HT-29 (cell line): ENCODE measurements around the gene CLCN2. TPM values are rescaled to one million over a fixed set of nuclear protein-coding genes. Genes with fewer than 3 reads are reported as not detected.
A peak's percentile ranks its signal among the peaks of the same experiment; 100 is the strongest.

Experiments used
- DNase-seq: peaks from one replicate; pipeline ENCODE4 v3.0.0-alpha.2; 2015; ENCODE audit warnings: low spot score
- total RNA-seq: library from RNA; depleted of rRNA; stranded (reverse); fragments of >200 nt; shearing (Covaris generic); gene quantifications from 2 replicates; pipeline ENCODE4 v1.2.3, GENCODE V29; 2014; rRNA removed

The CLCN2 gene
- total RNA-seq = 59.4 and 64.0 TPM in 2 replicates

DNA sequence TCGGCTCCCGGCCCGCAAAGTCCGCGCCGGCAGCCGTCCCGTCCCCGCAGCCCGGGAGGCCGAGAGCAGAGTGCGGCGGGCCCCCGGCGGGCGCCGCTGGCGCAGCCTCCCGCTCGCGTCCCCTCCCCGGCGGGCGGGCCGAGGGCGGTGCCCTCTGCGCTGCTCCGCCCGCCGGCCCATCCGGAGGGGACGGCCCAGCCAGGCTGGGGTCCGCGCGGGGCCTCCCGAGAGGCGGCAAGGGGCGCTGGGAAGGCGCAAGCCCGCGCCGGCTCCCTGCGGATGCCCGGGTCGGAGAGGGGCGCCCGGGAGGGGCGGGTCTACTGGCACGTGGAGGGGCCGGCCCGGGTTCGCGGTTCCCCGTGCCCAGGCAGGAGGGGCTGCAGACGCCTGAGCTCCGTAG is at the start of gene CLCN2, which contains the start of gene POLR2H:
Gene CLCN2, minus strand, starts transcription at position 74 of the 400 bp plus-strand sequence. CDS start 126 bp downstream, outside the sequence.
Gene POLR2H, plus strand, starts transcription at position 179 of the 400 bp plus-strand sequence. CDS start 1,783 bp downstream, outside the sequence.
- peak; percentile 60 for DNase-seq

DNA sequence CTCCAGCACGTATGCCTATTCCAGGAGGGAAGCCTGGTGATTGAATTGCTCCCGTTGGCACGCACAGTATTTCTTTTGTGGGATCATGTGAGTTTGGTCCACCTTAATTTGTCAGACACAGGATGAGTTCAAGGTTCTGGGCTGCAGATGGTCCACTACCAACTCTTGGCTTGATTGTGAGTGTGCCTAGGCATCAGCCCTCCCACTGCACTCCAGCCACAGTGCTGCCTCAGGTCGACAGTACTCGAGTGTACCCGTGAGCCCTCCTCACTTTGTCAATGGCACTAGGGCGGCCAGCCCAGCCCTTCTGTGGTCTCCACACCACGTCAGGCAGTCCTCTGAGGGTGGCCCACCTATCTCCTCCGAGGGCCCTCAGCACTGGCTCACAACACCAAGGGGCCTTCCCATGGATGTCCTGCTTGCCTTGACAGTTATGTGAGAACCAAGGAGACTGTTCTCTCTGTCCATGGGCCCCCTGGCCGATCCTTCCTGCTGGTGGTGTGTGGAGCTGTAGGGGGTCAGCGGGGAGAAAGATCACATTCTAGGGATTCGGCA is 48.6 kb upstream of the CLCN2 start:
- DNase-seq = no peak

DNA sequence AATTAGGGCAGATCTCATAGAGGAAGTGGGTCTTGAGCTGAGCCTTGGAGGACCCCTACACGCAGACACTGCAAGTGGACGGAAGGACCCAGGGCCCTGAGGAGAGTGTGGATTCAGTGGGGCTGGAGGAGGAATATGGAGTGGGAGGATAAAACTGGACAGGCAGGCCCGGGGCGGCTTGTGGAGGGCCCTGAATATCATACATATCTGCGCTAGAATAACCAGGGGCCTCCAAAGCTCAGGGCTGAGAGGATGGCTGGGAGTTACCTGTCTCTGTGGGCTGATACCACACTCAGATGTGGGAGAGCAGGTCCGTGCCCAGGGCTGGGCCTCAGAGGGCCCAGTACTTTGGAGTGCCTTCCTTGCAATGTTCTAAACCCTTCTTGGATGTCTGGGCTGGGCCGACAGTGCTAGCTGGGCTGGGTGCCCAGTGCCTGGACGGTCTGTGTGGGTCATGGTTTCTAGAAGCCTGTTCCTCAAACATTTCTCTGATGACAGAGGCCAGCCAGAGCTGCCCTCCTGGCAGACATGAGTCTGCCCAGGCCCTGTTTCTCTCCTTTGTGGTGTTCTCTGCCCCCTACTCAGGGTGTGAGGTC is 48.0 kb upstream of the CLCN2 start:
- DNase-seq = no peak

DNA sequence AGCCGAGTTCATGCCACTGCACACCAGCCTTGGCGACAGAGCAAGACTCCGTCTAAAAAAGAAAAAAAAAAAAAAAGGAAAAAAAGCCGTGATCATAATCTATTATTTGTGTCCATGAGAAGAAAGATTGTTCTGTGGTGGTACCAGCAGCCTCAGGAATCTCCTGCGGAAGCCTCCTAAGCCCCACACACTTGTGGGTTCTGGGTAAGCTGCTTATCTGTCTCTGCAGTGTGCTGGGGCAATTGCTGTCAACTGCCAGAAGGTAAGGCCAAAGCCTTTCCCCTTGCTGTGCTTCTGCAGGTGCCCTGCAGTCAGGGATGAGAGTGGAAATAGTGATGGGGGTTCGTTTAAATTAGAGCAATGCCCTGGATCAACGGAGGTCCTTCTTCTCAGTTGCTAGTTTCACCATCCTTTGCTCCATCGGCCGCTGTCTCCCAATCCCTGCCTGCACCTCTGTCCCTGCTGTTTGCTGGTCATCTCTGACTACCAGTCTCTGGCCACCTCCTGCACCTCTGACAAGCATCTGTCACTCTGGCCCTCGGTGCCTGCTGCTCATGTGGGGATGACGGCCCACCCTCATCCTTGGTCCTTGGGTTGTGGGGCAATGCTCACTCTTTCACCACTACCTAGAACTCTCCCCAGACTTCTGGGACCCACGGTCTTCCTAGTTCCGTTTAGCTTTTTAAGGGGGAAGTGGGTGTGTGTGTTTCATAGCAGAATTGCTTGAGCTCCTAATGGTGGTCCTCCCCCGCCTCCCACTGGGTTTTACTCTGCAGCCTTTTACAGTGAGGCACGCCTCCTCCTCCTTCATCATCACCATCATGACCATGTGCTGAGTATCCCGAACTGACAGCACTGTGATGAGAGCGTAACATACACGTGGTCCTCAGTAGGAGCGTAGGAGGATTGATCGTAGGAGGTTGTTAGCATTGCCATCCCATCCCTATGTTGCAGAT is 43.9 kb upstream of the CLCN2 start:
- no peak for DNase-seq

DNA sequence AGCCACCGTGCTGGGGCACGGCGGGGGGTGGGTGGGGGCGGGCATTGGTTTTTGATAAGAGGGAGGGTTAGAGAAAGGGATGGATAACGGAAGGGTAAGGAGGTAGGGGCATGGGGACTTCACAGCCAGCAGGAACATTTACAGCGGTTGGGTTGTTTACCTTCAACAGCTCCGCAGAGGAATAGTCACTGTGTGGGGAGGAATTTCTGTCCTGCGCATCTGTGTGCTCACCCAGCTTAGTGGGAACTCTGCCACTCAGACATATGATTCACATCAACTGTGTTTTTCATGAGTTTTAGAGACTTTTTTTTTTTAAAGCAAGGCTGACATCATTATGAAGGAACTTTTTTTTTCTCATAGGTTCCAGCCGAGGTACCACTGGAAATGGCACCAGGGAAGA is 38.0 kb upstream of the CLCN2 start:
- DNase-seq = no peak

DNA sequence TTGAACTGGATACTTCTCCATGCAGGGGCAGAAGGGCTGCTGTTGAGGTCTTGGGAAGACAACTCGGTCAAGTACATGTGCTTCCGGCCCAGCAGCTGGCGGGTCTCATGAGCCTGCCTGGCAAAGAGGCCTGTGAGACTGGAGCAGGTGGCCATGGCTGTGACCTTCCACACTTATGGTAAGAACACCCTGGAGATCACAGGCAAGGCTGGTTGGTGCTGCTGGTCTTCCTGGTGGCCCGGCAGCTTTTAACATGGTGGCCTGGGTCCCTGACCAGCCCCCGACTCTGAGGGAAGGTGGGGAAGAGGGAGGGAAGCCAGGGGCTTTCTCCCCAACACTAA is 33.9 kb upstream of the CLCN2 start:
- DNase-seq = no peak

DNA sequence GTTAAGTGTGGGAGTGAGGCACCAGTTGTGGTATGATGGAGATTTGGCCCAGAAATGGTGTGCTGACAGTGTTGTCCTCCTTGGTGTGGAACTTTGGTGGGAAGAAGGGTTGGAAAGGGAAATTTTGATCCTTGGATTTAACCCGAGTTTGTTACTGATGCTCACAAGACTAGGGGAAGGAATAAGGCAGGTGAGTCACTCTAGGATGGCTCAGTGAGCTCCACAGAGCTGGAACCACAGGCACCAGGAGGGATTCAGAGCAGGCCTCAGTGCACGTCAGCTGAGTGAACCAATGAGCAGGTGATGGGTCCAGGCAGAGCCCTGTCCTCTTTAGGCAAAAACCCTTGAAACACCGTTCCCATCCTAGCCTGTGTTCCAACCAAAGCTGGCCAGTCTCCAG is 29.9 kb upstream of the CLCN2 start:
- no peak for DNase-seq

DNA sequence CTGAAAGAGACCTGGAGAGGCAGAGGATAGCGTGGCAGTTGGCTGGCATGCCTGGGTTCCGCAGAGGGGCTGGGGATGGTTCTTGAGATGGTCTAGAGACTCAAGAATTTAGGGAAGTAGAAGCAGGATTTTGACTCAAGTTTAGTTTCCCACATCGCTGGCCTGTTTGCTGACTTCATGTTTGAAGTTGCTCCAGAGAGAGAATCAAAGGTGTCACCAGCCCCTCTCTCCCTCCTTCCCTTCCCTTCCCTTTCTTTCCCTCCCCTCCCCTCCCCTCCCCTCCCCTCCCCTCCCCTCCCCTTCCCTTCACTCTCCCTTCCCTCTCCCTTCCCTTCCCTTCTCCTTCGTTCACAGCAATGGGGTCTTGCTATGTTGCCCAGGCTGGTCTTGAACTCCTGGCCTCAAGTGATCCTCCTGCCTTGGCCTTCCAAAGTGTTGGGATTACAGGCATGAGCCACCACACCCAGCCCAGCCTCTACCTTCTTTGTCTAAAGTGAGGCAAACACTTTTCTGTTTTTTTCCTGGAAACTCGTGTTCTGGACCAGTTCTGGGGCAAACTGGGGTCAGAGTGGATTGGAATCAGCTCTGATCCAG is 28.6 kb upstream of the CLCN2 start:
- no peak for DNase-seq

DNA sequence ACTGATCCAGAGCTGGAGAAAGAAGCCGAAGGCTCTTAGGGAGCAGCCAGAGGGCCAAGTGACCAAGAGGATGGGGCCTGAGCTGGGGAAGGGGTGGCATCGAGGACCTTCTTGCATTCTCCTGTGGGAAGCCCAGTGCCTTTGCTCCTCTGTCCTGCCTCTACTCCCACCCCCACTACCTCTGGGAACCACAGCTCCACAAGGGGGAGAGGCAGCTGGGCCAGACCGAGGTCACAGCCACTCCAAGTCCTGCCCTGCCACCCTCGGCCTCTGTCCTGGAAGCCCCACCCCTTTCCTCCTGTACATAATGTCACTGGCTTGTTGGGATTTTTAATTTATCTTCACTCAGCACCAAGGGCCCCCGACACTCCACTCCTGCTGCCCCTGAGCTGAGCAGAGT is 28.0 kb upstream of the CLCN2 start:
- DNase-seq = no peak

DNA sequence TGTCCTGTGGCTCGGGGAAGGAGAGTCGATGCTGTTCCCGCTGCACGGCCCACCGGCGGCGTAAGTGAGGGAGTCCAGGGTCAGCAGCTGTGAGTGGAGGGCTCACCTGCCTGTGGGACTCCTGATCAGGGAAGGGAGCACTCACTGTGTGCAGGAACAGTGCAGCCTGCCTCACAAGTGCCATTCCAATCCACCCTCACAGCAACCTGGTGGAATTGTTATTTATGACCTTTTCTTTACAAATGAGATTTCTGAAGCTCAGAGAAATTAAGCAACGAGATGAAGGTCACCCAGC is 27.5 kb upstream of the CLCN2 start:
- no peak for DNase-seq

DNA sequence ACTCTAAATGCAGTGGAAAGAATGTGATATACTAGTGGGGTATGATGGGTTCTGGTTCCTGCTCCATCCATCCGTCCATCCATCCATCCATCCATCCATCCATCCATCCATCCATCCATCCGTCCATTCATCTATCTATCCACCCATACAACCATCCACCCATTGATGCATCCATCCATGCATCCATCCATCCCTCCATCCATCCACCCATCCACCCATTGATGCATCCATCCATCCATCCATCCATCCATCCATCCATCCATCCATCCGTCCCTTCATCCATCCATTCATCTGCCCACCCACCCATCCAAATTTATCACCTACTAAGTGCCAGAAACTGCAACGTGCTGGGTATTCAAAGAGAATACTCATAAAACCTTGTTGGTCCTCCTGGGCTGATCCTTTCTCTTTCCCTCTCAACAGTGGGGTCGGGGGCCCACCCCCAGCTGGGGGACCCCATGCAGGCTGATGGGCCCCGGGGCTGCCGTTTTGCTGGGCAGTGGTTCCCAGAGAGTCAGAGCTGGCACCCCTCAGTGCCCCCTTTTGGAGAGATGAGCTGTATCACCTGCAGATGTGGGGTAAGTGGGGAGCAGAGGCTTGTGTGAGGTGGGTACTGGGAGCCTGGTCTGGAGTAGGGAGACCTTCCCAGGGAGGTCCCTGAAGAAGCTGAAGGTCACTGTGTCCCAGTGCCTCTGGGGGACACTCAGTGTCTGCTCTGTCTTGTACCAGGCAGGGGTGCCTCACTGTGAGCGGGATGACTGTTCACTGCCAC is 26.9 kb upstream of the CLCN2 start:
- DNase-seq = no peak

DNA sequence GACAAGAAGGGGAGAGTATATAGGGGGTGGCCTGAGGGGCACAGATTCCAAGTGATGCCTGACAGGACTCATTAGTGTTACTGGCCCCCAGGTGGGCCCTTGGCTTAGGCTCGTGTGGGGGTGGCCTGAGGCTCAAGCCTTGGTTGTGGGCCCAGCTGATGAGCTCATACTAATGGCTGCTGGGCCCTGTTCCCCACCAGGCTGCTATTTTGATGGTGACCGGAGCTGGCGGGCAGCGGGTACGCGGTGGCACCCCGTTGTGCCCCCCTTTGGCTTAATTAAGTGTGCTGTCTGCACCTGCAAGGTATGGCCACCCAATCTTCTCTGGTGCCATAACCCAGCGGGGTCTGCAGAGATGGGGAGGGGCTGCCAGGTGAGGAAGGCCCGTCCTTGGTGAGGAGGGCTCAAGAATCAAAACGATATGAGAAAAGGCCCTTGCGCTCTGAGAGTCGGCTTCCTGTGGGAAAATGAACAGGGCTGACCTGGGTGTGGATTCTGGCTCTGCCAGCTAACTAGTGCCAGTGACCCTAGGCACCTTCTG is 25.8 kb upstream of the CLCN2 start:
- no peak for DNase-seq

DNA sequence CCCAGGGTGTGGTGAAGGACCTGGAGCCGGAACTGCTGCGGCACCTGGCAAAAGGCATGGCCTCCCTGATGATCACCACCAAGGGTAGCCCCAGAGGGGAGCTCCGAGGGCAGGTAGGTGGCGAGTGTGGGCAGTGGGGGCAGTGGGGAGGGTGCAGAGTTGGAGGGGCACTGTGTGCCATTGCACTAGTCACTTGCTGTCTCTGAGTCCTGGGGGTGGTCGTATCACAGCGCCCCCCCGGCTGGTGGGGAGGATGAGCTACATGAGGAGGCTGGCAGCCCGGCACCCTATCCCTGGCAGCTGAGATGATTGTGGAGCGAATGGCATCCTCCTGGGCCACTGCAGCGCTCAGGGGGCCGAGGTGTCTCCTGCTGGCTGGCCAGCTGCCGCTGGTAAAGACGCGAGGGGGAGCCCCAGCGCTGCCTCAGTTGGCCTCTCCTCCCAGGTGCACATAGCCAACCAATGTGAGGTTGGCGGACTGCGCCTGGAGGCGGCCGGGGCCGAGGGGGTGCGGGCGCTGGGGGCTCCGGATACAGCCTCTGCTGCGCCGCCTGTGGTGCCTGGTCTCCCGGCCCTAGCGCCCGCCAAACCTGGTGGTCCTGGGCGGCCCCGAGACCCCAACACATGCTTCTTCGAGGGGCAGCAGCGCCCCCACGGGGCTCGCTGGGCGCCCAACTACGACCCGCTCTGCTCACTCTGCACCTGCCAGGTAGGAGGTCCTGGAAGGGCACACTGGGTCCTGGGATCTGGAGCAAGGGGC is 24.8 kb upstream of the CLCN2 start:
- DNase-seq = no peak

DNA sequence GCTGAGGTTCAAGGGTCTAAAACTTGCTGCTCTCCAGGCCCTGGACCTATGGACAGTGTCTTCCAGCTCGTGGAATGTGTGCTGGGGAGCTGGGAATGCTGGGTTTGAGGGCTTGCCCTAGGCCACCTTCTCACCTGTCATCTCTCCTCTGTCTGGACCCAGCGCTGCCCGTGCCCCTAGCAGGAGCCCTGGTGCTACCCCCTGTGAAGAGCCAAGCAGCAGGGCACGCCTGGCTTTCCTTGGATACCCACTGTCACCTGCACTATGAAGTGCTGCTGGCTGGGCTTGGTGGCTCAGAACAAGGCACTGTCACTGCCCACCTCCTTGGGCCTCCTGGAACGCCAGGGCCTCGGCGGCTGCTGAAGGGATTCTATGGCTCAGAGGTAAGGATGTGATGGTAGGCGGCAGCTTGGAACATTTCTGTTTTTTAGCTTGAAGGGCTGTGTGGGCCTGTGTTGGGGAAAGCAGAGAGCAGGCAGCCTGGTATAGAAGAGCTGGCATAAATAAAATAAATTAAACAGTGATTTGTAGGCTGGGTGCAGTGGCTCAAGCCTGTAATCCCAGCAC is 23.5 kb upstream of the CLCN2 start:
- DNase-seq = no peak

DNA sequence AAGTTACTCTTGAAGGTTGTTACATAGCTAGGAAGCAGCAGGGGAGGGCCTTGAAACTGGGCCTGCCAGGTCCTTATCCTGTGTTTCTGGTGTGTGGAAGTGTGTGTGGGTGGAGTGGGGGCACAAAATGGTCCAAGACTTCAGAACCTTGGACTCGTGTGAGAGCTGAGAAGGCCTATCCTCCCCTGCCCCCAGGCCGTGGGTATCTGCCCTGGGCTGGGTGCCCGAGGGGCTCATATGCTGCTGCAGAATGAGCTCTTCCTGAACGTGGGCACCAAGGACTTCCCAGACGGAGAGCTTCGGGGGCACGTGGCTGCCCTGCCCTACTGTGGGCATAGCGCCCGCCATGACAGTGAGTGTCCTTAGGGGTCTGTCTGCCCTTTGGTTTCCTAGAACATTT is 22.9 kb upstream of the CLCN2 start:
- no peak for DNase-seq

DNA sequence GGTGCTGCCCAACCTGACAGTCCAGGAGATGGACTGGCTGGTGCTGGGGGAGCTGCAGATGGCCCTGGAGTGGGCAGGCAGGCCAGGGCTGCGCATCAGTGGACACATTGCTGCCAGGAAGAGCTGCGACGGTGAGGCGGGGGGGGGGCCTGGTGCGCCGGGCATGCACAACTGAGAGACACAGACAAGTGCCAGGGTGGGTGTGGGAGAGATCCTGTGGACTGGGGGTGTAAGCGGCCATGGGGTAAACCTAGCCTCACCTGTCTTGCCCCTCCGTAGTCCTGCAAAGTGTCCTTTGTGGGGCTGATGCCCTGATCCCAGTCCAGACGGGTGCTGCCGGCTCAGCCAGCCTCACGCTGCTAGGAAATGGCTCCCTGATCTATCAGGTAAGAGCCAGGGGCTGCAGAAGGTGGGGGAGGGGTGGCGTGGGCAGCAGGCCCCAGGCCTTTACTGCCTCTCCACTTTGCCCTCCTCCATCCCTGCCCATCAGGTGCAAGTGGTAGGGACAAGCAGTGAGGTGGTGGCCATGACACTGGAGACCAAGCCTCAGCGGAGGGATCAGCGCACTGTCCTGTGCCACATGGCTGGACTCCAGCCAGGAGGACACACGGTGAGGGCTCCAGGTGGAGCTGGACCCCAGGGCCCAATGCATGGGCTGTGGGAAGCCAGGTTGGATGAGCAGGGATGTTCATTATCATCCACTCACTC is 21.8 kb upstream of the CLCN2 start:
- no peak for DNase-seq

DNA sequence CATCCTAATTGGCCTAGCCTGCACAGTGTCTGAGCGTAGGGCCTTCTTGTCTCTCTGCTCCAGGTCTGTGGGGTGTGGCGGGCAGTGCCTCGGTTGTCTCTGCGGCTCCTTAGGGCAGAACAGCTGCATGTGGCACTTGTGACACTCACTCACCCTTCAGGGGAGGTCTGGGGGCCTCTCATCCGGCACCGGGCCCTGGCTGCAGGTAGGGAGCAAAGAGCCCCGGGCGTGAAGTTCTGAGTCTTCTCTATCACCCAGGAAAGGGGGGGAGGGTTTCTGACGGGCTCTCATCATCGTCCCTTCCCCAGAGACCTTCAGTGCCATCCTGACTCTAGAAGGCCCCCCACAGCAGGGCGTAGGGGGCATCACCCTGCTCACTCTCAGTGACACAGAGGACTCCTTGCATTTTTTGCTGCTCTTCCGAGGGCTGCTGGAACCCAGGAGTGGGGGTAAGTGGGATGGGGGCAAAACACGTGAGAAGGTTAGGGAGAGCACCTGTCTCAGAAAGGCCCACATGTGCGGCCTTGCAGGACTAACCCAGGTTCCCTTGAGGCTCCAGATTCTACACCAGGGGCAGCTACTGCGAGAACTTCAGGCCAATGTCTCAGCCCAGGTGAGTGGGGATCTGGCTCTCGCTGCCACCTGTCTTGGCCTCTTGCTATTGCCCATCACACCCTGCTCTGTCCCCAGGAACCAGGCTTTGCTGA is 21.1 kb upstream of the CLCN2 start:
- no peak for DNase-seq

DNA sequence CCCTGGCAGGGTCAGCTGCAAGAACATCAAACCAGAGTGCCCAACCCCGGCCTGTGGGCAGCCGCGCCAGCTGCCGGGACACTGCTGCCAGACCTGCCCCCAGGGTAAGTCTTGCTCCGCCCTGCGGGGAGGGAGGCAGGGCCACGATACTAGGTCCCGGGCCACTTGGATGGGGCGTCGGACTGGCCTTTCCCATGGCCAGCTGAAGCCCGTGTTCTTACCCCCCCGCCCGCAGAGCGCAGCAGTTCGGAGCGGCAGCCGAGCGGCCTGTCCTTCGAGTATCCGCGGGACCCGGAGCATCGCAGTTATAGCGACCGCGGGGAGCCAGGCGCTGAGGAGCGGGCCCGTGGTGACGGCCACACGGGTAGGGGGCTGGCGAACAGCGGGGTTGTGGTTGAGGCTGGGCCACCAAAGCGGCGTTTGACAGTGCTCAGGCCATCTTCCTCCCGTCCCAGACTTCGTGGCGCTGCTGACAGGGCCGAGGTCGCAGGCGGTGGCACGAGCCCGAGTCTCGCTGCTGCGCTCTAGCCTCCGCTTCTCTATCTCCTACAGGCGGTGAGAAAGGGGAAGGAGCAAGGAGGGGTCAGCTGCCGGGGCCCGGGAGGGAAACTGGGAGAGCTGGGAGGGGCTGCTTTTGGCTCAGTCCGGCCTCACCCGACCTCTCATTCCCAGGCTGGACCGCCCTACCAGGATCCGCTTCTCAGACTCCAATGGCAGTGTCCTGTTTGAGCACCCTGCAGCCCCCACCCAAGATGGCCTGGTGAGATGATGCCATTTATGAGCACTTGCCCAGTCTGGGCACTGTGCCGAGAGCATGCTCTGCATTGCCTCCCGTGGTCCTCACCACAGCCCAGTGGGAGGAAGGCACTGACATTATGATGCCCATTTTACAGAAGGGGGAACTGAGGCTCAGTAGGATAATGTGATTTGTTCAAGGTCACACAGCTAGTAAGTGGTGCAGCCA is 20.1 kb upstream of the CLCN2 start:
- no peak for DNase-seq
